Embryonic facial prominence (tissue), 1 donor: ENCODE data around the gene HIRIP3.
"Not testable (repeated sequence)": the region's sequence is repeated elsewhere in the genome, so short reads cannot be mapped to it uniquely, and the experiment has no call there.

ENCODE experiments used
- DNase-seq: peaks from one replicate; pipeline ENCODE4 v3.0.0-alpha.2; 2016; ENCODE audit errors: extremely low spot score

Gene HIRIP3

GRCh38 chr16:30016555-30017276, 21.3 kb upstream of the HIRIP3 start:
- no peak for DNase-seq

GRCh38 chr16:30015450-30015849, 20.0 kb upstream of the HIRIP3 start:
- DNase-seq, result not testable (repeated sequence)

- DNase-seq, result not testable (repeated sequence)
These were observed 17.2 kb upstream of the HIRIP3 start for GRCh38 chr16:30012598-30012997.

- DNase-seq, result no peak
These were observed 16.5 kb upstream of the HIRIP3 start for GRCh38 chr16:30011714-30012504.

- DNase-seq, result no peak
These were observed 15.7 kb upstream of the HIRIP3 start, which contains the start of gene DOC2A for GRCh38 chr16:30010844-30011713. DOC2A (minus strand) TSS chr16:30011027; CDS start chr16:30010222, 805 bp downstream.

- DNase-seq, result no peak
These were observed 14.8 kb upstream of the HIRIP3 start for GRCh38 chr16:30009990-30010843.

- DNase-seq, result no peak
These were observed 13.9 kb upstream of the HIRIP3 start for GRCh38 chr16:30009085-30009862.

- no peak for DNase-seq
These were observed 12.0 kb upstream of the HIRIP3 start for GRCh38 chr16:30007378-30007895.

- DNase-seq, result no peak
These were observed 11.4 kb upstream of the HIRIP3 start for GRCh38 chr16:30006659-30007377.

- DNase-seq, result no peak
These were observed 10.7 kb upstream of the HIRIP3 start for GRCh38 chr16:30006095-30006473.

GRCh38 chr16:30005341-30006094, 10.1 kb upstream of the HIRIP3 start:
- no peak for DNase-seq

GRCh38 chr16:30004811-30005242, 9.4 kb upstream of the HIRIP3 start:
- no peak for DNase-seq

- no peak for DNase-seq
These were observed 9.0 kb upstream of the HIRIP3 start for GRCh38 chr16:30004424-30004776.

GRCh38 chr16:30003670-30004423, 8.4 kb upstream of the HIRIP3 start:
- DNase-seq, result no peak

GRCh38 chr16:30002614-30003346, 7.4 kb upstream of the HIRIP3 start:
- DNase-seq, result no peak

- DNase-seq, result no peak
These were observed 5.6 kb upstream of the HIRIP3 start for GRCh38 chr16:30000735-30001631.
